ENCODE data around the gene UBR2.

DNA sequence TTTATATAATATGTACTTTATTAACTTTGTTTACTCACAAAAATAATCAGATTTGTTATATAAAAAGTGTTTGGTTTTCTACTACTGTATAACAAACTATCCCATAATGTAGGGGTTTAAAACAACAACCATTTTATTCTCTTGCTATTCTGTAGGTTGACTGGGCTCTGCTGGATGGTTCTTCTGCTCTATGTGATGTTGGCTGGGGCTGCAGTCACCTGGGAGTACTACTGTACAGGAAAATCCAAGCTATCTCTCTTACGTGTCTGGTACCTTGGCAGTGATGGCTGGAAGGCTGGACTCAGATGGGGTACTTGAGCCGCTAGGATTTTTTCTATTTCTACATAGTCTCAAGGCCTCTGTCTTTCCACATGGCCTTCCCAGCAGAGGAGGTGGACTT, 44.0 kb upstream of the UBR2 start:
- TF ChIP-seq CBX8 (IDR thresholded peaks at IDR 0.05; ENCODE audit: borderline replicate concordance, extremely low read depth, low read depth, low read length, poor library complexity, severe bottlenecking) (no peak), KDM1A (IDR thresholded peaks at IDR 0.05) (no peak), NCOA1 (IDR thresholded peaks at IDR 0.05; ENCODE audit: low read depth) (no peak), JUN (IDR thresholded peaks at IDR 0.05; ENCODE audit: borderline replicate concordance, low read depth, low read length) (no peak), JUN (CRISPR knock-in tag; IDR thresholded peaks at IDR 0.05; ENCODE audit: borderline replicate concordance) (no peak), CHD4 (IDR thresholded peaks at IDR 0.05; ENCODE audit: insufficient read depth, insufficient replicate concordance, low read depth, low read length, poor library complexity, severe bottlenecking) (no peak), ETV1 (tag; conservative IDR thresholded peaks at IDR 0.05; ENCODE audit: low read depth) (no peak), PML (IDR thresholded peaks at IDR 0.05; ENCODE audit: low read length) (no peak)
- TF ChIP-seq, protein P1, sequence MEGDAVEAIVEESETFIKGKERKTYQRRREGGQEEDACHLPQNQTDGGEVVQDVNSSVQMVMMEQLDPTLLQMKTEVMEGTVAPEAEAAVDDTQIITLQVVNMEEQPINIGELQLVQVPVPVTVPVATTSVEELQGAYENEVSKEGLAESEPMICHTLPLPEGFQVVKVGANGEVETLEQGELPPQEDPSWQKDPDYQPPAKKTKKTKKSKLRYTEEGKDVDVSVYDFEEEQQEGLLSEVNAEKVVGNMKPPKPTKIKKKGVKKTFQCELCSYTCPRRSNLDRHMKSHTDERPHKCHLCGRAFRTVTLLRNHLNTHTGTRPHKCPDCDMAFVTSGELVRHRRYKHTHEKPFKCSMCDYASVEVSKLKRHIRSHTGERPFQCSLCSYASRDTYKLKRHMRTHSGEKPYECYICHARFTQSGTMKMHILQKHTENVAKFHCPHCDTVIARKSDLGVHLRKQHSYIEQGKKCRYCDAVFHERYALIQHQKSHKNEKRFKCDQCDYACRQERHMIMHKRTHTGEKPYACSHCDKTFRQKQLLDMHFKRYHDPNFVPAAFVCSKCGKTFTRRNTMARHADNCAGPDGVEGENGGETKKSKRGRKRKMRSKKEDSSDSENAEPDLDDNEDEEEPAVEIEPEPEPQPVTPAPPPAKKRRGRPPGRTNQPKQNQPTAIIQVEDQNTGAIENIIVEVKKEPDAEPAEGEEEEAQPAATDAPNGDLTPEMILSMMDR (IDR thresholded peaks at IDR 0.05 in 2 of 3, conservative IDR thresholded peaks at IDR 0.05 in 1 of 3; ENCODE audit: insufficient read depth in 2 of 3, low read depth in 1 of 3, low read length in 3 of 3), result no peak
- TF ChIP-seq, protein P2, sequence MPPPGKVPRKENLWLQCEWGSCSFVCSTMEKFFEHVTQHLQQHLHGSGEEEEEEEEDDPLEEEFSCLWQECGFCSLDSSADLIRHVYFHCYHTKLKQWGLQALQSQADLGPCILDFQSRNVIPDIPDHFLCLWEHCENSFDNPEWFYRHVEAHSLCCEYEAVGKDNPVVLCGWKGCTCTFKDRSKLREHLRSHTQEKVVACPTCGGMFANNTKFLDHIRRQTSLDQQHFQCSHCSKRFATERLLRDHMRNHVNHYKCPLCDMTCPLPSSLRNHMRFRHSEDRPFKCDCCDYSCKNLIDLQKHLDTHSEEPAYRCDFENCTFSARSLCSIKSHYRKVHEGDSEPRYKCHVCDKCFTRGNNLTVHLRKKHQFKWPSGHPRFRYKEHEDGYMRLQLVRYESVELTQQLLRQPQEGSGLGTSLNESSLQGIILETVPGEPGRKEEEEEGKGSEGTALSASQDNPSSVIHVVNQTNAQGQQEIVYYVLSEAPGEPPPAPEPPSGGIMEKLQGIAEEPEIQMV (tag; conservative IDR thresholded peaks at IDR 0.05; ENCODE audit: low read depth), result no peak
- TF ChIP-seq, protein P3, sequence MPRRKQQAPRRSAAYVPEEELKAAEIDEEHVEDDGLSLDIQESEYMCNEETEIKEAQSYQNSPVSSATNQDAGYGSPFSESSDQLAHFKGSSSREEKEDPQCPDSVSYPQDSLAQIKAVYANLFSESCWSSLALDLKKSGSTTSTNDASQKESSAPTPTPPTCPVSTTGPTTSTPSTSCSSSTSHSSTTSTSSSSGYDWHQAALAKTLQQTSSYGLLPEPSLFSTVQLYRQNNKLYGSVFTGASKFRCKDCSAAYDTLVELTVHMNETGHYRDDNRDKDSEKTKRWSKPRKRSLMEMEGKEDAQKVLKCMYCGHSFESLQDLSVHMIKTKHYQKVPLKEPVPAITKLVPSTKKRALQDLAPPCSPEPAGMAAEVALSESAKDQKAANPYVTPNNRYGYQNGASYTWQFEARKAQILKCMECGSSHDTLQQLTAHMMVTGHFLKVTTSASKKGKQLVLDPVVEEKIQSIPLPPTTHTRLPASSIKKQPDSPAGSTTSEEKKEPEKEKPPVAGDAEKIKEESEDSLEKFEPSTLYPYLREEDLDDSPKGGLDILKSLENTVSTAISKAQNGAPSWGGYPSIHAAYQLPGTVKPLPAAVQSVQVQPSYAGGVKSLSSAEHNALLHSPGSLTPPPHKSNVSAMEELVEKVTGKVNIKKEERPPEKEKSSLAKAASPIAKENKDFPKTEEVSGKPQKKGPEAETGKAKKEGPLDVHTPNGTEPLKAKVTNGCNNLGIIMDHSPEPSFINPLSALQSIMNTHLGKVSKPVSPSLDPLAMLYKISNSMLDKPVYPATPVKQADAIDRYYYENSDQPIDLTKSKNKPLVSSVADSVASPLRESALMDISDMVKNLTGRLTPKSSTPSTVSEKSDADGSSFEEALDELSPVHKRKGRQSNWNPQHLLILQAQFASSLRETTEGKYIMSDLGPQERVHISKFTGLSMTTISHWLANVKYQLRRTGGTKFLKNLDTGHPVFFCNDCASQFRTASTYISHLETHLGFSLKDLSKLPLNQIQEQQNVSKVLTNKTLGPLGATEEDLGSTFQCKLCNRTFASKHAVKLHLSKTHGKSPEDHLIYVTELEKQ (CRISPR knock-in tag; IDR thresholded peaks at IDR 0.05), result no peak
- TF ChIP-seq, protein P4, sequence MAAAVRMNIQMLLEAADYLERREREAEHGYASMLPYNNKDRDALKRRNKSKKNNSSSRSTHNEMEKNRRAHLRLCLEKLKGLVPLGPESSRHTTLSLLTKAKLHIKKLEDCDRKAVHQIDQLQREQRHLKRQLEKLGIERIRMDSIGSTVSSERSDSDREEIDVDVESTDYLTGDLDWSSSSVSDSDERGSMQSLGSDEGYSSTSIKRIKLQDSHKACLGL (CRISPR knock-in tag; IDR thresholded peaks at IDR 0.05; ENCODE audit: borderline replicate concordance, poor library complexity, severe bottlenecking), result no peak
